Muscle of back (tissue), 11 donors: Measurements from ENCODE around the gene CYB5R3. TPM values are rescaled to one million over a fixed set of nuclear protein-coding genes. Genes with fewer than 3 reads are reported as not detected.
"Not testable (repeated sequence)": the region's sequence is repeated elsewhere in the genome, so short reads cannot be mapped to it uniquely, and the experiment has no call there.

ENCODE experiments used
- DNase-seq, 3 donors: peaks; one replicate each; pipeline versions ENCODE4 v3.0.0 to v3.0.0-alpha.2; 2013
- polyA plus RNA-seq, 10 donors: library from polyadenylated mRNA; unstranded; fragments of 120-200 nt; gene quantifications; one replicate each; pipeline ENCODE4 v1.2.1, GENCODE V29; 2013; ENCODE audit not compliant: insufficient read length in 10 of 10

Gene CYB5R3
- polyA plus RNA-seq, 10 donors = 125 to 176 (median 146) TPM

GRCh38 chr22:42607641-42608040 is 41.6 kb downstream of the CYB5R3 start:
- DNase-seq = not testable (repeated sequence)

DNA sequence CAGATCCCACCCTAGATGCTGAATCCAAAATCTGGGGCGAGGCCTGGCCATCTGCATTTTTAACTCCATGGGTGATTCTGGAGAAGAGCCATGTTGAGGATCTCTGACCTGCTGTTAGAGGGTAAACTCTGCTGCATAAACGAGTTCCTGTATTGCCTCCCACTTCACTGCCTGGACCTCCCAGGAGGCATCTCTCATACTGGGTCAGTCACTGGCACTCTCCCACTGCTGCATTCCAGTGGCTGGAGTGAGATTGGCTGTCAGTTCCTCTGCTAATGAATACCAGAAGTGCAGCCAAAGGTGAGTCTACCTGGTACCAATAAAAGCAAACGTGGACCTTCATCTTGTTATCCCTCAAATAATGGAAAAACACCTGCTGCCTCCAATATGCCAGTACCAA is 44.8 kb downstream of the CYB5R3 start:
- DNase-seq = no peak

- DNase-seq = no peak
Measured at GRCh38 chr22:42603427-42603826, 45.8 kb downstream of the CYB5R3 start.

DNA sequence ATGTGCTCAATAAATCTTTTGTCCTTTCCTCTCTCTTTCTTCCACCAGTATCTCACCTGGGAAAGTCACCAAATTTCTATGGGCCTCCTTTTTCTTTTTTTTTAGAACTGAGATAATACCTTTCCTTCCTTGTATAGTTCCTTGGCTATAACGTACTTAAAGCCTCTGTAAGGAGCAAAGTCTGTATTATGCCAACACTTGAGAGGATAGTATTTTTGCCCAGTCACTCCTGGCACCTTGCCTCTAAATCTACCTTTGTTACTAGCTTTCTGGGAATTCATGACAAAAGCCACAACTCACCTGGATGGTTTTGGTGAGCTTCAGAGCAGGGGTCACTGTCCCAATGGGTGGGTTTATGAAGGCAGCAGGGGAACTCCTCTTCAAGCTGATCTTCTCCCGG is 46.7 kb downstream of the CYB5R3 start:
- no peak for DNase-seq

DNA sequence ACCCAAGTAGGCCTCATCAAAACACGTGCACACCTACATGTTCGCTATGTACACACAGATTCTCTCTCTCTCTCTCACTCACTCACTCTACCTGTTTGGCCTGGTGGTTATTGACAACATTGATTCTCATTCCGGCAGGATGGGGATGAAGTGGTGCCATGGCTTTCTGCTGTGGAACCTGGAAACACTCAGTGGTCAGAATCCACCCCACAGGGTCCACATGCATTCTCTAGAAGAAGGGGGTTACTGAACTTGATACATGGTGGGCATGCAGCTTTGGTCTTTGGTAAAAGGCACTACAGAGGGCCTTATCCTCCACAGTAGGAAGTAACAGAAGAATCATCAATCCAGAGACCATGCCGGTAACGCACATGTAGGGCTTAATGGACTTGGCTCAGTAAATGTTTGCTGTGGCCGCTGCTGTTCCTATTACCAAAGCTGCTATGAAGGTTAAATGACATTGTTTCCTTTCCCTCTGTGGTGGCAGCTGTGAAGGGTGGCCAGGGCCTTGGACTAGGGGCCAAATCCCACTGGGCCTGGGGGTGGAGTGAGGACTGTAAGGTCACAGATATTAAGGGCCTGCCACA is 47.2 kb downstream of the CYB5R3 start:
- DNase-seq = no peak

DNA sequence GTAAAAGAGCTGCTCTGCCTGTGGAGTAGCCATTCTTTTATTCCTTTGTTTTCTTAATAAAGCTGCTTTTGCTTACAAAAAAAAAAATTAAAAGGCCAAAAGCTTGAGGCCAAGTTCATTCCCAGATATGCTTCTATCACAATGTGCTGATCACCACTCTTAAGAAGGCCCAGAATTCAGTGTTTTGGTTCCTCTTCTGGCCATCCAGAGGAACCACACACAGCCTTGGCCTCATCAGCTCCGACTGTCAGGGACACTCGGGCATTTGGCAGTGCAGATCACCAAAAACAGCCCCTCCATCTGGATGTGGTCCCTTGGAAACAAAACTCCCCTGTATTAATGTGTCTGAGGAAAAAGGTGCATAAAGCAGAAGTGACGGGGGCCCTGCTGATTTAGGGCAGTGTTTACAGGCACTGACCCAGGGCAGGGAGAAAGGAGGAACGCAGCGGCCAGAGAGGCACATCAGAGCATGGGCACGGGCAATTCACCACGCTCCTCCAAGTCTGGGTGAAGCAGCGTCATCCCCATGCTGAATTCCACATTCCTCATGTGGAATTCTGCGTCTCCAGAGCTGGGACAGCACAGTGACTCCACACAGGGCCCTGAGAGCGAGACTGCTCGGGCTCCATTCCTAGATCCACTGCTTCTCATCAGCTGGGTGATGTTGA is 52.2 kb downstream of the CYB5R3 start:
- no peak for DNase-seq

GRCh38 chr22:42596336-42596735 is 52.9 kb downstream of the CYB5R3 start:
- DNase-seq = peak in 2 of 3 donors; percentile 65 to 85

- no peak for DNase-seq
Measured at GRCh38 chr22:42595434-42595833, 53.8 kb downstream of the CYB5R3 start.

GRCh38 chr22:42591987-42592386 is 57.2 kb downstream of the CYB5R3 start:
- no peak for DNase-seq

DNA sequence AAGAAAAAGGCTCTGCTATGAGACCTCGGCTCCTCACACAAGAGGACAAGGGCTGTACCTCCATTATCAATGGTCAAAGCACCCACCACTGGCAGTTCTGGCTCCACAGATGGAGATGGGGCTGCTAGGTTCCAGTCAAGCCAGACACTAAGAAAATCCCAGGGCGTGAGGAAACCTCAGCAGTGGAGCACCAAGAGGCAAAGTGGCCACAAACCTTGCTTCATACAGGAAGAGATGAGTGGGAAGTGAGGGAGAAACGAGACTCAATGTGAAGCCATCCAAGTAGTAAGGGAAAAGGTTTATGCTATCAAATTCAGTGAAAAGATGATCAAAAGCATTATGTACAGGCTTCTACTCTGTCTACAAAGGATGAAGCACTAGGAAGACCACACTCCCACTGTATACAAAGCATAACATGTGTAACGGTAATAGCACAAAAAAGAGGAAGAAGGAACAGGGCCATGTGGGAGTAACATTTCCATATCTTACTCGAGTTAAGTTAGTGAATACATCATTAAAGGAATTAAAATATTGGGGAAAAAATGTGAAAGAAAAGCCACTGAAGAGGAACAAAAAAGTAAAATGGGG is 61.5 kb downstream of the CYB5R3 start:
- no peak for DNase-seq

- DNase-seq = no peak
Measured at GRCh38 chr22:42586381-42586780, 62.8 kb downstream of the CYB5R3 start.

GRCh38 chr22:42585096-42585495 is 64.1 kb downstream of the CYB5R3 start:
- no peak for DNase-seq

- no peak for DNase-seq
Measured at GRCh38 chr22:42584364-42584940, 64.7 kb downstream of the CYB5R3 start.

- no peak for DNase-seq
Measured at GRCh38 chr22:42582987-42583386, 66.2 kb downstream of the CYB5R3 start.

- peak; percentile 62 to 93 (median 82) for DNase-seq
Measured at GRCh38 chr22:42581762-42582716, 67.2 kb downstream of the CYB5R3 start.

DNA sequence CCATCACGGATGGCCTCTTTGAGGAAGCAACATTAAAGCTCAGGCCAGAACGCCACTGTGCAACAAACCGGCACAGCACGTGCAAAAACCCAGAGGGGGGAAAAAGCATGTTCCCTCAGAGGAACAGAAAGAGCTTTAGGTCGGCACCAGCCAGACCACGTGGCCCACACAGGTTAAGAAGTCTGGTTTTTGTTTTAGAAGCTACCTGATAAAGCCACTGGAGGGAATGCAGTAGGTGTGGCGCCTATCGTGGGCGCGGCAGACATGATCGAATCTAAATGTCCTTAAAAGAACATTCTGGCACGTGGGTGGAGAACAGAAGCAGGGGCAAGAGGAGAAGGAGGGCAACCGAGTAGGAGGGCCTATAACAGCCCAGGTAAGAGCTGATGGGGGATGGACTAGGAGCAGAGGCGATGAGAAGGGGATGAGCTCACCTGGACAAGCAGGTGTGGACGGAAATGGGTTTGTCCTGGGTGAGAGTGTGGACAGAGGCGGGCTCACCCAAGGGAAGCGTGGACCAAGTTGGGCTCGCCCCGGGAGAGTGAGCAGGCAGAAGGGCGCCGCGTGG is 67.9 kb downstream of the CYB5R3 start:
- DNase-seq = not testable (repeated sequence)

DNA sequence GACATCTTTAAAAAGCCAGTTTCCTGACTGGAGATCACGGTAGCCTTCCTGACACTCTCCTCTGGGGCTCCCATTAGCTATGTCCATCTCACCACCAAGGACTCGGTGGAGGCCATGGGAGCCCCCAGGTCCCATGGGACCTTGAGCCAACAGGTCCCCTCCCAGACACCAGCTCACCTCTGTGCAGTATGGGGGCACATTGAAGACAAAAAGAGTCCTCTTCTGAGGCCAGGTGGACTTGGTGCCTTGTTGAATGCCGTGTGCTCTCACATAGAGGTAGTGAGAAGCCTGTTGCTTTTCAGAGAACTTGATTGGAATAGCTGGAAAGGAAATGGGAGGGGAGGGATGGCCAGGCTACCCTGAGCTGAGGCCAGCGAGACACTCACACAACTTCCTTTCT is 69.2 kb downstream of the CYB5R3 start:
- not testable (repeated sequence) for DNase-seq

DNA sequence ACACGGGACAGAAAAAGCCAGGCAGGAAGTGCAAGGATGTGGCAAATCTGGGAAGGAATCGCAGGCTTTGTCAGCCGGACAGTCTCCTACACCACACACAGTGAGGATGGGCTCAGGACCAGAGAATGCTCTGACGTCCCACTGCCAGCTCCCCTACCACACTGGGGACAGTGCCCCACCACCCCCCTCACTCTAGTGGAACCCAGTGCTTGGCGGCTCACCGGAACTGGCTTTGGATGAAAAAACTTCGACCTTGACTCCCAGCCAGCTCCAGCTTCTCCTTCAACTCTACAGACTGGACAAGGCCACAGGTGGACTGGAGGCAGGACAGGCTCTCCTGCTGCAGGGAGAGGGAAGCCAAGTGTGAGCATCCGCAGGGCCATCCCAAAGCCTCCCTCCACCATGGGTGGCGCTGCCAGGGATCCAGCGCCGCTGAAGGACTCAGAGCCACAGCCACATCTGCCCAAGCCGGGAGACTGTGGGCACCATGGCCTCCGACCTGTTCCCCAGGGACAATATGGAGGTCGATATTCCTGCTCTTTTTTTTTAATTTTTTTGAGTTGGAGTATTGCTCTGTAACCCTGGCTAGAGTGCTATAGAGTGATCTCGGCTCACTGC is 71.5 kb downstream of the CYB5R3 start:
- DNase-seq = no peak

- DNase-seq = not testable (repeated sequence)
Measured at GRCh38 chr22:42577141-42577540, 72.1 kb downstream of the CYB5R3 start.

GRCh38 chr22:42575996-42576574 is 73.1 kb downstream of the CYB5R3 start:
- DNase-seq = not testable (repeated sequence)

- not testable (repeated sequence) for DNase-seq
Measured at GRCh38 chr22:42574468-42574867, 74.7 kb downstream of the CYB5R3 start.
